ENCODE results near the gene ATG4B. TPM values are rescaled to one million over a fixed set of nuclear protein-coding genes. Genes with fewer than 3 reads are reported as not detected.
"Not testable (repeated sequence)": the region's sequence is repeated elsewhere in the genome, so short reads cannot be mapped to it uniquely, and the experiment has no call there.

The ATG4B gene
- total and polyA plus RNA-seq, 4 donors: 53.8 to 124 (median 74.1) TPM

DNA sequence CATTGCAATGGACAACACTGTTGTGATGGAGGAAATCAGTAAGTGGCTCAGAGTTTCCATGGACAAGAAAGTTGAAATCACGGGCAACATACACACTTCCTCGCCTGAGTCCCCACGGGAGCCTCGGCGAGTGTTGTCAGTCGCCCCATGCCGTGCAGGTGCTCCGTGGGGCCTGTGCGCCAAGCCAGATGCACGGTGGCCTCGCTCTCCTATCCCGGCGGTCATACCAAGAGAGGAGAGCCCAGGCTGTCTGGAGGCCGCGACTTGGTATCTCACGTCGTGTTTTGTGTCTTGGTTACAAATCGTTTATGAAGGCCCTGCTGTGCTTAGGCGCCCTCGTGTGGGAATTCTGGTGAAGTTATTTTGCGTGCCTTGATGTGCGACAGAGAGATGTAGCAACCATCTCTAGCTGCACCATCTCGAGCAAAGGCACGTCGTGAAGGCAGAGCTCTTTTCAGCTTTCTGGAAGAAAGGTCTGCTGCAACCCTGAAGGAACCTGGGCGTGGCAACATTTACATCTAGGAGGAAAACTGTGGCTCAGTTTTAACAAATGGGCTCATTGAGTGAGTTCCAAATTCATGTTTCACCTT lies 21.8 kb downstream of the ATG4B start:
- no peak overlapping the region for H3K4me3 ChIP-seq (ENCODE audit: low read depth, low read length)
- no peaks in the 10 kb centered on the region for H3K9me3 ChIP-seq (ENCODE audit: control insufficient read depth, insufficient read depth, low read length)
- peak in 3 of 6 donors; percentile 56 to 90 (median 87) for DNase-seq (ENCODE audit: low read depth in 4 of 6, low spot score in 6 of 6)
- no peak overlapping the region for H3K27ac ChIP-seq (ENCODE audit: low read depth, low read length)
- H3K27me3 ChIP-seq (ENCODE audit: control insufficient read depth, insufficient read depth, low read length): no peaks in the 10 kb centered on the region
- no peaks in the 10 kb centered on the region for H3K4me1 ChIP-seq (ENCODE audit: control insufficient read depth, insufficient read depth, low read length)
- H3K36me3 ChIP-seq (ENCODE audit: control insufficient read depth, insufficient read depth, low read length): peaks cover 70% of the 10 kb centered on the region
- 54% methylated on average over 22 of the region's 26 CpGs for WGBS (ENCODE audit: insufficient coverage)

DNA sequence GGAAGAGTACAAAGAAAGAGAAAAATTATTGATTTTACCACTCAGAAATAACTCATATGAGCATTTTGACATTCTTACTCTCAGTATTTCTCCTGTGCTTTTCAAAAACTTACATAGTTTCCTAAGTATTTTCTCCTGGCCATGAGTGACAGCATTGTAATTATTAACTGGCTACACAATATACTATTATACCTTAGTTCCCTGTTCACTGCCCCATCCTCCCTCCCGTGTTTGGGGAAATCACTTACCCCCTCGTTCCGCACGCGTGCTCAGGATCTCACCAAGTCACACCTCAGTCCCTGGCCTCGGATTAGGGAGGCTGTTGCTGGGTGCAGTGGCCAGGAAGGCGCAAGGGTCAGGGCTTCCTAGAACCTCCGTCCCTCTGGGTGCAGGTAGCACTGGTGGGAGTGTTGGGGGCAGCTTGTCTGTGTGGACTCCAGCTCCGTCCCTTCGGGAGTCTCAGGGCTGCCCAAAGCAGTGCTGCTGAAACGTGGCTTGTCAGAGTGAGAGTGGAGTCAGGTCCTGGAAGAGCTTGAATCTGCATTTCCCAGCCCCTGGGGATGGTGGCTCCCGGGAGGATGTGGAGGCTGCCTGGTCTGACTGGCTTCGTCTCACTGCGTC lies 23.2 kb downstream of the ATG4B start:
- no peaks in the 10 kb centered on the region for H3K27me3 ChIP-seq (ENCODE audit: control insufficient read depth, insufficient read depth, low read length)
- DNase-seq (ENCODE audit: low read depth in 4 of 6, low spot score in 6 of 6): no peak
- no peak overlapping the region for H3K27ac ChIP-seq (ENCODE audit: low read depth, low read length)
- 95% methylated on average over 13 of the region's 14 CpGs for WGBS (ENCODE audit: insufficient coverage)
- peaks cover 5% of the 10 kb centered on the region for H3K4me1 ChIP-seq (ENCODE audit: control insufficient read depth, insufficient read depth, low read length)
- H3K9me3 ChIP-seq (ENCODE audit: control insufficient read depth, insufficient read depth, low read length): no peaks in the 10 kb centered on the region
- H3K4me3 ChIP-seq (ENCODE audit: low read depth, low read length): no peak overlapping the region
- H3K36me3 ChIP-seq (ENCODE audit: control insufficient read depth, insufficient read depth, low read length): peaks cover 56% of the 10 kb centered on the region

DNA sequence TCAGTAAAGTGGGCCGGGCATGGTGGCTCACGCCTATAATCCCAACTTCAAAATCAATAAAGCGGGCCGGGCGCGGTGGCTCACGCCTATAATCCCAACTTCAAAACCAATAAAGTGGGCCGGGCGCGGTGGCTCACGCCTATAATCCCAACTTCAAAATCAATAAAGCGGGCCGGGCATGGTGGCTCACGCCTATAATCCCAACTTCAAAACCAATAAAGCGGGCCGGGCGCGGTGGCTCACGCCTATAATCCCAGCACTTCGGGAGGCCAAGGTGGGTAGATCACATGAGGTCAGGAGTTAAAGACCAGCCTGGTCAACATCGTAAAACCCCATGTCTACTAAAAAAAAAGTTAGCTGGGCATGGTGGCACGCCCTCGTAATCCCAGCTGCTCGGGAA lies 25.2 kb downstream of the ATG4B start:
- H3K27ac ChIP-seq (ENCODE audit: low read depth, low read length): not testable (repeated sequence)

DNA sequence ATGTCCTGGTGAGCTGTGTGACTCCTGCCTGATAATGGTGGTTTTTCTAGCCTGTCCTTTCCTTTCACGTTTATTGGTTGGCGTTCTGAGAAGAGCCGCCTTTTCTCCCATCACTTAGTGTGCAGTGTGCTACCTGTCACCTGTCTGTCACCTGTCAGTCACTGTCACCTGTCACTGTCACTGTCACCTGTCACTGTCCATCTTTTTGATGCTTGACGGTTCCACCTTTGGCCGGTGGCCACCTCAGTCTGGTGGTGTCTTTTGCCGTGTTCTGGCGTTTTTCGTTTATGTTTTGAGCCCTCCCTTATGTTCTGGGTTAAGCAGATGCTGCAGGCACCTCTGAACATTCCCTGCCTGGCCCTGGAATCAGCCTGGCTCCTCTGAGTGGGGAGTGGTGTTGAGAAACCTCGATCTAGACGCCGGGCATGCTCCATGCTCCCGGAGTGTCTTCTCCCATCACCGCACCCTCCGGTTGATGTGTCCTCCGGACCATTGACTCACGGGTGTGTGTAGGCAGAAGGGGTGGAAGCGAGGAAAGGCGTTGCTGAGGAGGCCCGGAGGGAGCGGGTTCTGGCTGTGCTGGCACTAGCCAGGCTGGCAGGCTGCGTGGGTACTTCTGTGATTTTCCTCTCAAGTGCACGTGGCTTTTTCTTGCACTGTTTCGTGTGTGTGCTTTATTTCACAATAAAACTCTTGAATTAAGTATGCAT lies 28.4 kb downstream of the ATG4B start:
- no peaks in the 10 kb centered on the region for H3K9me3 ChIP-seq (ENCODE audit: control insufficient read depth, insufficient read depth, low read length)
- peaks cover 19% of the 10 kb centered on the region for H3K4me1 ChIP-seq (ENCODE audit: control insufficient read depth, insufficient read depth, low read length)
- no peak overlapping the region for H3K27ac ChIP-seq (ENCODE audit: low read depth, low read length)
- peaks cover 57% of the 10 kb centered on the region for H3K36me3 ChIP-seq (ENCODE audit: control insufficient read depth, insufficient read depth, low read length)
- 76% methylated on average over 19 of the region's 23 CpGs for WGBS (ENCODE audit: insufficient coverage)
- no peaks in the 10 kb centered on the region for H3K27me3 ChIP-seq (ENCODE audit: control insufficient read depth, insufficient read depth, low read length)
- H3K4me3 ChIP-seq (ENCODE audit: low read depth, low read length): no peak overlapping the region
- DNase-seq (ENCODE audit: low read depth in 4 of 6, low spot score in 6 of 6): peak in 1 of 6 donors; percentile 2

More for the DNA sequence above, 25.2 kb downstream of the ATG4B start:
- WGBS (ENCODE audit: insufficient coverage): 90% methylated on average over 23 of the region's 24 CpGs
- not testable (repeated sequence) for H3K9me3 ChIP-seq (ENCODE audit: control insufficient read depth, insufficient read depth, low read length); DNase-seq (ENCODE audit: low read depth in 4 of 6, low spot score in 6 of 6); H3K4me3 ChIP-seq (ENCODE audit: low read depth, low read length); H3K27me3 ChIP-seq (ENCODE audit: control insufficient read depth, insufficient read depth, low read length)
- H3K36me3 ChIP-seq (ENCODE audit: control insufficient read depth, insufficient read depth, low read length): peaks cover 54% of the 10 kb centered on the region
- H3K4me1 ChIP-seq (ENCODE audit: control insufficient read depth, insufficient read depth, low read length): peaks cover 19% of the 10 kb centered on the region

DNA sequence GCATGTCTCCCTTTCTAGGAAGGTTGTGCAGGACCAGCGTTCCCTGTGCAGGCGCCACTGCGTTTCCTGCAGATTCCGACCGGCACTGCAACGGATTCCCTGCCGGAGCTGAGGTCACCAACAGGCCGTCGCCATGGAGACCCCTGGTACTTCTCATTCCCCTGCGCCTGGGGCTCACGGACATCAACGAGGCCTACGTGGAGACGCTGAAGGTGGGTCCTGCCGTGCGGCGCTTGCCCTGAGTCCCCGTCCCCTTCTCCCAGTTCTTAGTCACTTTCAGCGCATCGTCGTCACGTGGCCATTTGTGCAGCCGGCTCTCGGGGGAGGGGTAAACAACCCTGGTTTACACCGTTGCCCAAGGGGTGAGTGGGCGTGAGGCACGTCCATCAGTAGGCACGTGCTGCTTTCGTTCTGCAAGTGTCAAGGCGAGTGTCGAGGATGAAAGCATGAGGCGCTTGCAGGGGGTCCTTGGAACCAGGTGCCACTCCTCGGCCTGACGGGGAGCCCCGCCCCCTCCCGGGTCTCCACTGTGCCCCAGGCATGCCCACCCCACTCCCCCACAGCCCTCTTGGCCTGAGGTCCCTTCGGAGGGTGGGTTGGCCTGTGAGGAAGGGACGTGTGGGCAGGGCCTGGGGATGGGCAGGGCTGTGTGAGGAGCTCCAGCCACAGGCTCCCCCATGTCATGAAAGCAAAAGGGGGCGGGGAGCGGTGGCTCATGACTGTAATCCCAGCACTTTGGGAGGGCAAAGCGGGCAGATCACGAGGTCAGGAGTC lies 29.3 kb downstream of the ATG4B start:
- 30% methylated on average over 38 of the region's 42 CpGs for WGBS (ENCODE audit: insufficient coverage)
- Histone ChIP-seq H3K4me3 (ENCODE audit: low read depth, low read length) (no peak overlapping the region), H3K9me3 (ENCODE audit: control insufficient read depth, insufficient read depth, low read length) (no peaks in the 10 kb centered on the region), H3K27me3 (ENCODE audit: control insufficient read depth, insufficient read depth, low read length) (no peaks in the 10 kb centered on the region), H3K27ac (ENCODE audit: low read depth, low read length) (no peak overlapping the region), H3K36me3 (ENCODE audit: control insufficient read depth, insufficient read depth, low read length) (peaks cover 59% of the 10 kb centered on the region), H3K4me1 (ENCODE audit: control insufficient read depth, insufficient read depth, low read length) (peaks cover 19% of the 10 kb centered on the region)
- peak in 2 of 6 donors; percentile 29 to 81 for DNase-seq (ENCODE audit: low read depth in 4 of 6, low spot score in 6 of 6)

DNA sequence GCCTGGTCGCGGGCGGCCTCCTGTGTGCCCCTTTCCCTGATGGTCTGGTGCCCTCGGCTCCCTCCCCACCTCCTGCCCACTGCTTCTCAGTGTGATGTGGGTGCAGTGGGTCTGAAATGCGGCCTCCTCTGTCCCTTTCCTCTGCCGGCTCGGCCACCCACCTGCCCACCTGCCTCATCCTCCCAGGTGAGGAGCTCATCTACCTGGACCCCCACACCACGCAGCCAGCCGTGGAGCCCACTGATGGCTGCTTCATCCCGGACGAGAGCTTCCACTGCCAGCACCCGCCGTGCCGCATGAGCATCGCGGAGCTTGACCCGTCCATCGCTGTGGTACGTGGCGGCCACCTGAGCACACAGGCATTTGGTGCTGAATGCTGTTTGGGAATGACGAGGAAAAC lies 30.9 kb downstream of the ATG4B start:
- no peak overlapping the region for H3K4me3 ChIP-seq (ENCODE audit: low read depth, low read length)
- peaks cover 70% of the 10 kb centered on the region for H3K36me3 ChIP-seq (ENCODE audit: control insufficient read depth, insufficient read depth, low read length)
- DNase-seq (ENCODE audit: low read depth in 4 of 6, low spot score in 6 of 6): no peak
- no peak overlapping the region for H3K27ac ChIP-seq (ENCODE audit: low read depth, low read length)
- peaks cover 19% of the 10 kb centered on the region for H3K4me1 ChIP-seq (ENCODE audit: control insufficient read depth, insufficient read depth, low read length)
- no peaks in the 10 kb centered on the region for H3K27me3 ChIP-seq (ENCODE audit: control insufficient read depth, insufficient read depth, low read length)
- 95% methylated on average over 15 of the region's 21 CpGs for WGBS (ENCODE audit: insufficient coverage)
- no peaks in the 10 kb centered on the region for H3K9me3 ChIP-seq (ENCODE audit: control insufficient read depth, insufficient read depth, low read length)

DNA sequence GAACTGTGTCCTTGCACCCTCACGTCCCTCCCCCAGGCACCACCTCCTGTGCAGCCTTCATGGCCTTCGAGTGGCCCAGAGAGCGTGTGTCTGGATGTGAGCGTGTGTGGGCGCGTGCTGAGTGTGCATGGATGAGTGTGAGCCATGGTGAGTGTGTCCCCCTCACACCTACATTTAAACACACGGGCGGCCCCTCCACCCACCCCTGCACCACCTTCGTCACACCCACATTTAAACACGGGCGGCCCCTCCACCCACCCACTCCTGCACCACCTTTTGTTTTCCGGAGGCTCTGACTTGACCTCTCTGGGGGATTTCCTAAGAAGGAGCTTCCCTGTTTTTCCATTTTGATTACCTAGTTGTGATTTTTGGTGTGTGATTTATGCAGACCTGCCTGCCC lies 31.3 kb downstream of the ATG4B start:
- peaks cover 75% of the 10 kb centered on the region for H3K36me3 ChIP-seq (ENCODE audit: control insufficient read depth, insufficient read depth, low read length)
- peaks cover 21% of the 10 kb centered on the region for H3K4me1 ChIP-seq (ENCODE audit: control insufficient read depth, insufficient read depth, low read length)
- no peak for DNase-seq (ENCODE audit: low read depth in 4 of 6, low spot score in 6 of 6)
- no peaks in the 10 kb centered on the region for H3K27me3 ChIP-seq (ENCODE audit: control insufficient read depth, insufficient read depth, low read length)
- H3K9me3 ChIP-seq (ENCODE audit: control insufficient read depth, insufficient read depth, low read length): no peaks in the 10 kb centered on the region
- no peak overlapping the region for H3K4me3 ChIP-seq (ENCODE audit: low read depth, low read length)
- H3K27ac ChIP-seq (ENCODE audit: low read depth, low read length): no peak overlapping the region
- 70% methylated on average over 5 of the region's 12 CpGs for WGBS (ENCODE audit: insufficient coverage)

DNA sequence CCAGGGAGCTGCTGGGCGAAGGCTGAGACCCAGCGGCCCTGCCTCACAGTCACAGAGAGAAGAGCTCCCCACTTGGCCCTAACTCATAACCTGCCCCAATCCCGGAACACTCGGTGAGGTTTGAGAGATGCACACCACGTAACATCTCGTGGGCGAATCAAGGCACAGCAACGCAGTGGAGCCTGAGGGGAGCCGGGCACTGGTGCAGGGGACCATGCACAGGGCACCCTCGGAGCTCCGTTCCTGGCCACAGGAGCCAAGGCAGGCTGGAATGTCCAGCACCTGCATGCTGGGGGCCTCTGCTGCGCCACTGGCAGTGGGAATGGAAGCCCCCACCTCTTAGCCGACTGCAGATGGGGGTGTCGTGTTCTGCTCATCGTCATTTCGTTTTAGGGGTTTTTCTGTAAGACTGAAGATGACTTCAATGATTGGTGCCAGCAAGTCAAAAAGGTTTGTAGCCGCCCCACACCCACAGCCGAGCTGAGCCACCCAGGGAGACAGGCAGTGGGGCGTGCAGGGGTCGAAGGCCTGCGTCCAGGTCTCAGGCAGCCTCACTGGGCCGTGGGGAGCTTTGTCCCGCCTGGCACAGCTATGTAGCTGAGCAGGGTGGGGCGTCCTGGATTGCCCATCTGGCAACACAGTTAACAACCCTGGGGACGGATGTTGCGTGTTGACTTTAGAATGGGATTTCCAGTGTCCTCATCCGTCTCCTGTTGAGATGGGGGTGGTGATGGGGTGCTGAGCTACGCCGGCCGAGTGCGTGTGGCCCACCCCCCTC lies 33.0 kb downstream of the ATG4B start:
- H3K9me3 ChIP-seq (ENCODE audit: control insufficient read depth, insufficient read depth, low read length): no peaks in the 10 kb centered on the region
- DNase-seq (ENCODE audit: low read depth in 4 of 6, low spot score in 6 of 6): no peak
- H3K4me1 ChIP-seq (ENCODE audit: control insufficient read depth, insufficient read depth, low read length): peaks cover 21% of the 10 kb centered on the region
- no peak overlapping the region for H3K27ac ChIP-seq (ENCODE audit: low read depth, low read length)
- 93% methylated on average over 31 of the region's 31 CpGs for WGBS (ENCODE audit: insufficient coverage)
- H3K27me3 ChIP-seq (ENCODE audit: control insufficient read depth, insufficient read depth, low read length): no peaks in the 10 kb centered on the region
- H3K4me3 ChIP-seq (ENCODE audit: low read depth, low read length): no peak overlapping the region
- H3K36me3 ChIP-seq (ENCODE audit: control insufficient read depth, insufficient read depth, low read length): peaks cover 92% of the 10 kb centered on the region

Measured in spinal cord (tissue), 10 donors.